ENCODE results near the gene RXRG.

DNA sequence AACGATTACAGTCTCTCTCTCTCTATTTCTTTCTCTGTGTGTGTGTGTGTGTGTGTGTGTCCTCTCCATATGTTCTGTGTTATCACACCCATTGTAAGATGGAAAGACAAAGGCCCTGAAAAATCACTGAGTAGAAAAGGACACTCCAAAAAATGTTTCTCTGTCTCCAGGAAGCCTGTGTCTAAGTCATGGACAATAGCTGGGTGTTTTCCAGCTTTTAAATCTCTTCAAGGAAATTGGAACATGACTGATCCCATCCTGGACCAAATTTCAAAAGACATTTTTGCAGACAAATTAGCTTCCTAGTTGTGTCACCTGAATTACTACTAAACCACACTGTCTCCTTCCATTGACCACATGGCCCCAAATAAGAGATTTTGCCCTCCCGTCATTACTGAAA, 57.4 kb downstream of the RXRG start:
- TF ChIP-seq, protein P1, sequence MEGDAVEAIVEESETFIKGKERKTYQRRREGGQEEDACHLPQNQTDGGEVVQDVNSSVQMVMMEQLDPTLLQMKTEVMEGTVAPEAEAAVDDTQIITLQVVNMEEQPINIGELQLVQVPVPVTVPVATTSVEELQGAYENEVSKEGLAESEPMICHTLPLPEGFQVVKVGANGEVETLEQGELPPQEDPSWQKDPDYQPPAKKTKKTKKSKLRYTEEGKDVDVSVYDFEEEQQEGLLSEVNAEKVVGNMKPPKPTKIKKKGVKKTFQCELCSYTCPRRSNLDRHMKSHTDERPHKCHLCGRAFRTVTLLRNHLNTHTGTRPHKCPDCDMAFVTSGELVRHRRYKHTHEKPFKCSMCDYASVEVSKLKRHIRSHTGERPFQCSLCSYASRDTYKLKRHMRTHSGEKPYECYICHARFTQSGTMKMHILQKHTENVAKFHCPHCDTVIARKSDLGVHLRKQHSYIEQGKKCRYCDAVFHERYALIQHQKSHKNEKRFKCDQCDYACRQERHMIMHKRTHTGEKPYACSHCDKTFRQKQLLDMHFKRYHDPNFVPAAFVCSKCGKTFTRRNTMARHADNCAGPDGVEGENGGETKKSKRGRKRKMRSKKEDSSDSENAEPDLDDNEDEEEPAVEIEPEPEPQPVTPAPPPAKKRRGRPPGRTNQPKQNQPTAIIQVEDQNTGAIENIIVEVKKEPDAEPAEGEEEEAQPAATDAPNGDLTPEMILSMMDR (IDR thresholded peaks at IDR 0.05), result no peak
- TF ChIP-seq POLR2A (IDR thresholded peaks at IDR 0.05) (no peak), POLR2AphosphoS5 (IDR thresholded peaks at IDR 0.05) (no peak)
